Astrocyte (in vitro differentiated cells and primary cell): Measurements from ENCODE around the gene PLCL1. TPM values are rescaled to one million over a fixed set of nuclear protein-coding genes. Genes with fewer than 3 reads are reported as not detected.

Experiments
- DNase-seq: peaks from one replicate; pipeline ENCODE4 v3.0.0-alpha.2; 2010; ENCODE audit warnings: low read depth
- FAIRE-seq: peaks from 2 replicates; lab custom pipeline; 2011; peaks lifted over from hg19 to GRCh38; lab: Jason Lieb, UNC
- H2AFZ ChIP-seq: 2 replicates; pipeline ENCODE4 v1.6.0; 2012; ENCODE audit warnings: low read depth, low read length, inconsistent platforms
- H3K27ac ChIP-seq: 2 replicates; pipeline ENCODE4 v1.5.1; 2011; ENCODE audit warnings: low read depth, low read length, inconsistent platforms
- H3K27me3 ChIP-seq: 2 replicates; pipeline ENCODE4 v1.6.0; 2011; ENCODE audit warnings: low read length, inconsistent platforms; ENCODE audit not compliant: insufficient read depth
- H3K36me3 ChIP-seq: 2 replicates; pipeline ENCODE4 v1.5.1; 2011; ENCODE audit warnings: low read length, inconsistent platforms; ENCODE audit not compliant: insufficient read depth
- H3K4me1 ChIP-seq: 2 replicates; pipeline ENCODE4 v1.5.1; 2011; ENCODE audit warnings: low read length, inconsistent platforms; ENCODE audit not compliant: insufficient read depth
- H3K4me2 ChIP-seq: 2 replicates; pipeline ENCODE4 v1.6.0; 2012; ENCODE audit warnings: low read length, inconsistent platforms
- H3K4me3 ChIP-seq: 2 replicates; pipeline ENCODE4 v1.5.1; 2011; ENCODE audit warnings: low read depth, mild to moderate bottlenecking, low read length, inconsistent platforms; ENCODE audit not compliant: insufficient read depth
- H3K79me2 ChIP-seq: 2 replicates; pipeline ENCODE4 v1.6.0; 2012; ENCODE audit warnings: mild to moderate bottlenecking, low read length, inconsistent platforms; ENCODE audit not compliant: insufficient read depth
- H3K9ac ChIP-seq: 2 replicates; pipeline ENCODE4 v1.6.0; 2012; ENCODE audit warnings: mild to moderate bottlenecking, low read length, inconsistent platforms
- H3K9me3 ChIP-seq: 2 replicates; pipeline ENCODE4 v1.5.1; 2012; ENCODE audit warnings: low read depth, mild to moderate bottlenecking, low read length, inconsistent platforms; ENCODE audit not compliant: insufficient read depth
- H4K20me1 ChIP-seq: 2 replicates; pipeline ENCODE4 v1.6.0; 2012; ENCODE audit warnings: low read length, inconsistent platforms; ENCODE audit not compliant: insufficient read depth
- H3K27ac Mint-ChIP-seq: one replicate; pipeline ENCODE4 v1.8.0; 2021; ENCODE audit warnings: mild to moderate bottlenecking, mixed read lengths; ENCODE audit not compliant: unreplicated experiment
- H3K27me3 Mint-ChIP-seq: one replicate; pipeline ENCODE4 v1.8.0; 2021; ENCODE audit warnings: low read depth, mixed read lengths; ENCODE audit not compliant: unreplicated experiment
- H3K36me3 Mint-ChIP-seq: one replicate; pipeline ENCODE4 v1.8.0; 2021; ENCODE audit warnings: low read depth, mixed read lengths; ENCODE audit not compliant: unreplicated experiment
- H3K4me1 Mint-ChIP-seq: one replicate; pipeline ENCODE4 v1.8.0; 2021; ENCODE audit warnings: low read depth, mixed read lengths; ENCODE audit not compliant: unreplicated experiment
- H3K4me3 Mint-ChIP-seq: one replicate; pipeline ENCODE4 v1.8.0; 2021; ENCODE audit warnings: mild to moderate bottlenecking, moderate library complexity, mixed read lengths; ENCODE audit not compliant: unreplicated experiment
- H3K9me3 Mint-ChIP-seq: one replicate; pipeline ENCODE4 v1.8.0; 2021; ENCODE audit warnings: mild to moderate bottlenecking, mixed read lengths; ENCODE audit not compliant: unreplicated experiment
- CTCF ChIP-seq: IDR thresholded peaks from 2 replicates; pipeline ENCODE4 v1.5.1; 2011; ENCODE audit warnings: low read depth, mild to moderate bottlenecking, inconsistent platforms, low read length, moderate library complexity; ENCODE audit not compliant: insufficient read depth
- EZH2 ChIP-seq: IDR thresholded peaks from 2 replicates; pipeline ENCODE4 v1.6.1; 2012; ENCODE audit warnings: mild to moderate bottlenecking, low read length, inconsistent platforms; ENCODE audit not compliant: insufficient read depth
- total RNA-seq: library from RNA; stranded (reverse); gene quantifications from 2 replicates; pipeline ENCODE4 v1.2.1, GENCODE V29; 2021

The PLCL1 gene
- total RNA-seq, 1 donor from 2014 or later = 0.84 TPM

GRCh38 chr2:197913084-197913483, 108.7 kb downstream of the PLCL1 start:
- H3K36me3 Mint-ChIP-seq = no peaks in the 10 kb centered on the region
- TF ChIP-seq EZH2 (no peak), CTCF (no peak)
- no peaks in the 10 kb centered on the region for H3K27me3 ChIP-seq
- H3K4me1 ChIP-seq = peaks cover 9% of the 10 kb centered on the region
- H3K27ac ChIP-seq = no peak overlapping the region
- no peak overlapping the region for H3K9ac ChIP-seq
- DNase-seq (no peak), FAIRE-seq (no peak)
- peaks cover 3% of the 10 kb centered on the region for H3K27me3 Mint-ChIP-seq
- H3K4me3 ChIP-seq = no peak overlapping the region
- no peaks in the 10 kb centered on the region for H4K20me1 ChIP-seq
- H2AFZ ChIP-seq = no peak overlapping the region
- no peak overlapping the region for H3K4me3 Mint-ChIP-seq
- no peaks in the 10 kb centered on the region for H3K9me3 Mint-ChIP-seq
- H3K4me2 ChIP-seq = no peak overlapping the region
- peaks cover 30% of the 10 kb centered on the region for H3K4me1 Mint-ChIP-seq
- H3K36me3 ChIP-seq = no peaks in the 10 kb centered on the region
- H3K27ac Mint-ChIP-seq = no peak overlapping the region
- H3K79me2 ChIP-seq = no peaks in the 10 kb centered on the region
- H3K9me3 ChIP-seq = no peaks in the 10 kb centered on the region

- H4K20me1 ChIP-seq = no peaks in the 10 kb centered on the region
- no peaks in the 10 kb centered on the region for H3K27me3 ChIP-seq
- no peak overlapping the region for H3K27ac Mint-ChIP-seq
- DNase-seq (no peak), FAIRE-seq (no peak)
- H3K4me1 Mint-ChIP-seq = peaks cover 22% of the 10 kb centered on the region
- H3K27ac ChIP-seq = no peak overlapping the region
- H3K9me3 Mint-ChIP-seq = no peaks in the 10 kb centered on the region
- no peak overlapping the region for H3K9ac ChIP-seq
- H3K36me3 Mint-ChIP-seq = no peaks in the 10 kb centered on the region
- H3K4me3 ChIP-seq = no peak overlapping the region
- TF ChIP-seq CTCF (no peak), EZH2 (no peak)
- no peak overlapping the region for H3K4me2 ChIP-seq
- no peak overlapping the region for H3K4me3 Mint-ChIP-seq
- H3K36me3 ChIP-seq = no peaks in the 10 kb centered on the region
- H3K9me3 ChIP-seq = no peaks in the 10 kb centered on the region
- H2AFZ ChIP-seq = no peak overlapping the region
- H3K79me2 ChIP-seq = no peaks in the 10 kb centered on the region
- peaks cover 3% of the 10 kb centered on the region for H3K27me3 Mint-ChIP-seq
- H3K4me1 ChIP-seq = peaks cover 2% of the 10 kb centered on the region
Observed at GRCh38 chr2:197914778-197915177, 110.4 kb downstream of the PLCL1 start.

- Mint-ChIP-seq H3K36me3 (no peaks in the 10 kb centered on the region), H3K9me3 (no peaks in the 10 kb centered on the region), H3K4me3 (no peak overlapping the region), H3K27me3 (peaks cover 3% of the 10 kb centered on the region), H3K27ac (no peak overlapping the region), H3K4me1 (peaks cover 20% of the 10 kb centered on the region)
- Histone ChIP-seq H3K79me2 (no peaks in the 10 kb centered on the region), H3K27ac (no peak overlapping the region), H3K27me3 (no peaks in the 10 kb centered on the region), H3K36me3 (no peaks in the 10 kb centered on the region), H3K4me2 (no peak overlapping the region), H3K9ac (no peak overlapping the region), H4K20me1 (no peaks in the 10 kb centered on the region), H3K9me3 (no peaks in the 10 kb centered on the region), H3K4me3 (no peak overlapping the region), H3K4me1 (no peaks in the 10 kb centered on the region), H2AFZ (no peak overlapping the region)
- FAIRE-seq = peak; percentile 84
- no peak for TF ChIP-seq EZH2
- no peak for TF ChIP-seq CTCF
- DNase-seq = peak; percentile 84
Observed at GRCh38 chr2:197915548-197916265, 111.3 kb downstream of the PLCL1 start.
